ENCODE measurements around the gene ALDH16A1. TPM values are rescaled to one million over a fixed set of nuclear protein-coding genes. Genes with fewer than 3 reads are reported as not detected.

Gene ALDH16A1
- total RNA-seq, 4 donors from 2014 or later: 33.9 to 70.5 (median 63.5) TPM

- H3K27ac ChIP-seq: no peak overlapping the region
- no peaks in the 10 kb centered on the region for H3K9me3 ChIP-seq
- 30 to 48% methylated on average over 9 to 15 of the region's 15 CpGs for WGBS, 2 donors
- TF ChIP-seq CTCF (IDR thresholded peaks at IDR 0.05) (no peak), EP300 (IDR thresholded peaks at IDR 0.05) (no peak), POLR2A (IDR thresholded peaks at IDR 0.05) (no peak)
- peaks cover 0 to 79% of the 10 kb centered on the region in 2 donors for H3K27me3 ChIP-seq
- no peaks in the 10 kb centered on the region for H3K4me1 ChIP-seq
- no peaks in the 10 kb centered on the region for H3K36me3 ChIP-seq
- DNase-seq (ENCODE audit: low spot score in 2 of 2): no peak
- no peak overlapping the region for H3K4me3 ChIP-seq
These were observed 37.8 kb upstream of the ALDH16A1 start for GRCh38 chr19:49415102-49415809.

GRCh38 chr19:49415810-49416200 lies 37.2 kb upstream of the ALDH16A1 start:
- H3K4me3 ChIP-seq: no peak overlapping the region
- H3K27ac ChIP-seq: no peak overlapping the region
- no peak for TF ChIP-seq EP300 (IDR thresholded peaks at IDR 0.05)
- no peak for TF ChIP-seq CTCF (IDR thresholded peaks at IDR 0.05)
- TF ChIP-seq POLR2A (IDR thresholded peaks at IDR 0.05): no peak
- 75 to 78% methylated on average over 2 of the region's 2 CpGs for WGBS, 2 donors
- peaks cover 0 to 84% of the 10 kb centered on the region in 2 donors for H3K27me3 ChIP-seq
- no peaks in the 10 kb centered on the region for H3K9me3 ChIP-seq
- no peak for DNase-seq (ENCODE audit: low spot score in 2 of 2)
- H3K36me3 ChIP-seq: no peaks in the 10 kb centered on the region
- peaks cover 0 to 4% (median 0%) of the 10 kb centered on the region in 4 donors for H3K4me1 ChIP-seq

GRCh38 chr19:49417088-49417487 lies 35.9 kb upstream of the ALDH16A1 start:
- H3K9me3 ChIP-seq: no peaks in the 10 kb centered on the region
- peaks cover 0 to 97% of the 10 kb centered on the region in 2 donors for H3K27me3 ChIP-seq
- H3K4me1 ChIP-seq: peaks cover 0 to 17% (median under 1%) of the 10 kb centered on the region in 4 donors
- WGBS, 2 donors: 53 to 63% methylated on average over 2 to 5 of the region's 7 CpGs
- H3K4me3 ChIP-seq: no peak overlapping the region
- H3K27ac ChIP-seq: no peak overlapping the region
- no peaks in the 10 kb centered on the region for H3K36me3 ChIP-seq
- no peak for TF ChIP-seq CTCF (IDR thresholded peaks at IDR 0.05)
- no peak for TF ChIP-seq POLR2A (IDR thresholded peaks at IDR 0.05)
- no peak for TF ChIP-seq EP300 (IDR thresholded peaks at IDR 0.05)
- no peak for DNase-seq (ENCODE audit: low spot score in 2 of 2)

- no peaks in the 10 kb centered on the region for H3K9me3 ChIP-seq
- H3K4me1 ChIP-seq: peaks cover 0 to 31% (median 15%) of the 10 kb centered on the region in 4 donors
- H3K36me3 ChIP-seq: no peaks in the 10 kb centered on the region
- no peak for TF ChIP-seq CTCF (IDR thresholded peaks at IDR 0.05)
- TF ChIP-seq EP300 (IDR thresholded peaks at IDR 0.05): no peak
- no peak for TF ChIP-seq POLR2A (IDR thresholded peaks at IDR 0.05)
- no peak for DNase-seq (ENCODE audit: low spot score in 2 of 2)
- 72 to 93% methylated on average over 5 of the region's 5 CpGs for WGBS, 2 donors
- H3K27me3 ChIP-seq: peaks cover 0 to 99% of the 10 kb centered on the region in 2 donors
- H3K4me3 ChIP-seq: no peak overlapping the region
- no peak overlapping the region for H3K27ac ChIP-seq
These were observed 34.5 kb upstream of the ALDH16A1 start for GRCh38 chr19:49418511-49418910.

GRCh38 chr19:49419173-49419572 lies 33.9 kb upstream of the ALDH16A1 start:
- 88 to 100% methylated on average over 2 of the region's 2 CpGs for WGBS, 2 donors
- H3K27me3 ChIP-seq: peaks cover 0 to 99% of the 10 kb centered on the region in 2 donors
- no peak for TF ChIP-seq CTCF (IDR thresholded peaks at IDR 0.05)
- no peaks in the 10 kb centered on the region for H3K9me3 ChIP-seq
- H3K36me3 ChIP-seq: no peaks in the 10 kb centered on the region
- no peak overlapping the region for H3K4me3 ChIP-seq
- H3K27ac ChIP-seq: no peak overlapping the region
- DNase-seq (ENCODE audit: low spot score in 2 of 2): no peak
- peaks cover 0 to 35% (median 16%) of the 10 kb centered on the region in 4 donors for H3K4me1 ChIP-seq
